GM12892 (cell line): ENCODE data around the gene FBP2.

ENCODE experiments used
- POLR2A ChIP-seq: IDR thresholded peaks from 2 replicates; pipeline ENCODE4 v1.6.1; 2011; ENCODE audit warnings: low read depth, low read length, control low read depth
- POLR2AphosphoS5 ChIP-seq: IDR thresholded peaks from 2 replicates; pipeline ENCODE4 v1.6.1; 2011; ENCODE audit warnings: low read depth, low read length, control low read depth
- TAF1 ChIP-seq: IDR thresholded peaks from 2 replicates; pipeline ENCODE4 v1.6.1; 2011; ENCODE audit warnings: low read depth, mild to moderate bottlenecking, control low read depth, low read length, borderline replicate concordance

DNA sequence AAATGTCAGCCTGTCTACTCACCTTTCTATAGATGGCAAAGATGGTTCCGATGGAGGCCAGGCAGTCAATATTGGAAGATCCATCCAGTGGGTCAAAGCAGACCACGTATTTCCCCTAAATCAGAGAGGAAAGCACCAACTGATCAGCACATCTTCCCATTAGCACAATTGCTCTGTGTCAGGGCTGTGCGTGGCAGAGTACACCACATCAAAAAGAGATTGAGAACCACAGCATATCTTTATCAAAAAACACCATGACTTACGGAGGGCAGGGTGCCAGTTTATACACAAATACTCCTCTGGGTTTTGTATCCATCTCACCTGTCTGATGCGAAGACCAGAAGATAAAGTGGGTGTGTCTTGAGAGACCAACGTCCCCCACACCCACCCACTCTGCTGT lies 9.1 kb downstream of the FBP2 start:
- TF ChIP-seq POLR2A (no peak), POLR2AphosphoS5 (no peak), TAF1 (no peak)
